ENCODE results near the gene FADD. TPM values are rescaled to one million over a fixed set of nuclear protein-coding genes. Genes with fewer than 3 reads are reported as not detected.

FADD gene
- total RNA-seq, 1 donor = 53.2 TPM

DNA sequence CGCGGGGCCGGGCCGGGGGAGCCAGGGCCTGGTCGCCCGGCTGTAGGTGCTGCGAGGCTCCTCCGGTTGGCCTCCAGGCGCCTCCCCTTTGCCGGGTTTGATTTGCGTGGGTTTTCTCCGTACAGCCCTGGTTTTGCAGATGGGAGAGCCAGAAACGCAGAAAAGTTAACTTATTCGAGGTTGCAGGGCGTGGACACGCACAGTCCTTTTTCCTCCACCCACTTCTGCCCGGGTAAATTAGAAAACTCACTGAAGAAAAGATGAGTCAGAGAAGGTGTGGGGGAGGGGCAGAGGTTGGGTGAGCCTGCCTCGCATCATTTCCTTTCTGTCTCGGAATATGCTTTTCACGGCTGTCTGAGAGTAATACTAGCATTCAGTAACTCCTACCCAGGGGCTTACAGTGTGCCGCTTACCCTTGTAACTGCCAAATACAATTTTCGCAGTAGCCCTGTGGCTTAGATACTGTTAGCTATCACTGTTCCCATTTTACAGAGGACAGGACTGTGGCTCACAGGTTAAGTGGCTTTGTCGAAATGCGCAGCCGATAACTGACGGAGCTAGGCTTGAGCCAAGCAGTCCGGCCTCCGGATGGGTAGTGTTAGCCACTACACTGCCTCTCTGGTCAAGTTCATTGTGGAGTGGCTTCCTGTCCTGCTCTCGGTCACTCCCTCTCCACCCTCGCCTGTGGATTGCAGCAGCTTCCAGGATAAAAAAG is 812 bp downstream of the FADD start:
- peaks cover 40% of the 10 kb centered on the region for H3K36me3 ChIP-seq (ENCODE audit: insufficient read depth, low read length)
- TF ChIP-seq, protein P1, sequence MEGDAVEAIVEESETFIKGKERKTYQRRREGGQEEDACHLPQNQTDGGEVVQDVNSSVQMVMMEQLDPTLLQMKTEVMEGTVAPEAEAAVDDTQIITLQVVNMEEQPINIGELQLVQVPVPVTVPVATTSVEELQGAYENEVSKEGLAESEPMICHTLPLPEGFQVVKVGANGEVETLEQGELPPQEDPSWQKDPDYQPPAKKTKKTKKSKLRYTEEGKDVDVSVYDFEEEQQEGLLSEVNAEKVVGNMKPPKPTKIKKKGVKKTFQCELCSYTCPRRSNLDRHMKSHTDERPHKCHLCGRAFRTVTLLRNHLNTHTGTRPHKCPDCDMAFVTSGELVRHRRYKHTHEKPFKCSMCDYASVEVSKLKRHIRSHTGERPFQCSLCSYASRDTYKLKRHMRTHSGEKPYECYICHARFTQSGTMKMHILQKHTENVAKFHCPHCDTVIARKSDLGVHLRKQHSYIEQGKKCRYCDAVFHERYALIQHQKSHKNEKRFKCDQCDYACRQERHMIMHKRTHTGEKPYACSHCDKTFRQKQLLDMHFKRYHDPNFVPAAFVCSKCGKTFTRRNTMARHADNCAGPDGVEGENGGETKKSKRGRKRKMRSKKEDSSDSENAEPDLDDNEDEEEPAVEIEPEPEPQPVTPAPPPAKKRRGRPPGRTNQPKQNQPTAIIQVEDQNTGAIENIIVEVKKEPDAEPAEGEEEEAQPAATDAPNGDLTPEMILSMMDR (IDR thresholded peaks at IDR 0.05; ENCODE audit: extremely low read depth, low read depth, low read length) = no peak
- H3K27ac ChIP-seq (ENCODE audit: low read depth, low read length) = peak overlapping the region; percentile 94
- peaks cover 52% of the 10 kb centered on the region for H3K79me2 ChIP-seq (ENCODE audit: insufficient read depth, low read length)
- DNase-seq (ENCODE audit: insufficient read length, low spot score, missing footprints) = peak; percentile 97
- no peaks in the 10 kb centered on the region for H3K27me3 ChIP-seq (ENCODE audit: insufficient read depth, low read length)
- H4K20me1 ChIP-seq (ENCODE audit: insufficient read depth, low read length) = peaks cover 42% of the 10 kb centered on the region
- H3K4me3 ChIP-seq (ENCODE audit: insufficient read depth, low read length) = peak overlapping the region; percentile 76
- peak overlapping the region; percentile 56 for H2AFZ ChIP-seq (ENCODE audit: low read length)
- H3K4me1 ChIP-seq (ENCODE audit: insufficient read depth, low read length) = peaks cover 22% of the 10 kb centered on the region
- H3K4me2 ChIP-seq (ENCODE audit: insufficient read depth, low read length) = peak overlapping the region; percentile 93
- no peaks in the 10 kb centered on the region for H3K9me3 ChIP-seq (ENCODE audit: low read depth, low read length)

DNA sequence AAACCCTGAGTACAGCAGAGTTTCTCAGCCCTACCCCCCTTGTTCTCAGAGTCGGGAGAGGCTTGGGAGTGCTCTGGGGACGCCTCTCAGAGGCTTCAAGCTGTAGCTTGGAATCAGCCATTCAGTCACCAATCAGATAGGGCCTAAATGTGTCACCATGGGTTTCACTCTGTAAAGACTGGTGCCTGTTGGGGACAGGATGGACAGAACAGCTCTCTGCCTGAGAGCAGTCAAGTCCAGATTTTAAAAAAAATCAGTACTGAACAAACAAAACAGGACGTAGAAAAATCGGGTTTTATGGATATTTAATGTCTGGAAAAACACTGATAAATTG is 1.3 kb downstream of the FADD start:
- peaks cover 45% of the 10 kb centered on the region for H3K36me3 ChIP-seq (ENCODE audit: insufficient read depth, low read length)
- peak overlapping the region; percentile 93 for H3K4me2 ChIP-seq (ENCODE audit: insufficient read depth, low read length)
- no peaks in the 10 kb centered on the region for H3K9me3 ChIP-seq (ENCODE audit: low read depth, low read length)
- peak overlapping the region; percentile 56 for H2AFZ ChIP-seq (ENCODE audit: low read length)
- H3K27ac ChIP-seq (ENCODE audit: low read depth, low read length) = peak overlapping the region; percentile 94
- H3K27me3 ChIP-seq (ENCODE audit: insufficient read depth, low read length) = no peaks in the 10 kb centered on the region
- H3K4me1 ChIP-seq (ENCODE audit: insufficient read depth, low read length) = peaks cover 24% of the 10 kb centered on the region
- H3K79me2 ChIP-seq (ENCODE audit: insufficient read depth, low read length) = peaks cover 57% of the 10 kb centered on the region
- peak; percentile 86 for DNase-seq (ENCODE audit: insufficient read length, low spot score, missing footprints)
- TF ChIP-seq, protein P1 (IDR thresholded peaks at IDR 0.05; ENCODE audit: extremely low read depth, low read depth, low read length) = no peak
- peaks cover 47% of the 10 kb centered on the region for H4K20me1 ChIP-seq (ENCODE audit: insufficient read depth, low read length)
- H3K4me3 ChIP-seq (ENCODE audit: insufficient read depth, low read length) = peak overlapping the region; percentile 76

DNA sequence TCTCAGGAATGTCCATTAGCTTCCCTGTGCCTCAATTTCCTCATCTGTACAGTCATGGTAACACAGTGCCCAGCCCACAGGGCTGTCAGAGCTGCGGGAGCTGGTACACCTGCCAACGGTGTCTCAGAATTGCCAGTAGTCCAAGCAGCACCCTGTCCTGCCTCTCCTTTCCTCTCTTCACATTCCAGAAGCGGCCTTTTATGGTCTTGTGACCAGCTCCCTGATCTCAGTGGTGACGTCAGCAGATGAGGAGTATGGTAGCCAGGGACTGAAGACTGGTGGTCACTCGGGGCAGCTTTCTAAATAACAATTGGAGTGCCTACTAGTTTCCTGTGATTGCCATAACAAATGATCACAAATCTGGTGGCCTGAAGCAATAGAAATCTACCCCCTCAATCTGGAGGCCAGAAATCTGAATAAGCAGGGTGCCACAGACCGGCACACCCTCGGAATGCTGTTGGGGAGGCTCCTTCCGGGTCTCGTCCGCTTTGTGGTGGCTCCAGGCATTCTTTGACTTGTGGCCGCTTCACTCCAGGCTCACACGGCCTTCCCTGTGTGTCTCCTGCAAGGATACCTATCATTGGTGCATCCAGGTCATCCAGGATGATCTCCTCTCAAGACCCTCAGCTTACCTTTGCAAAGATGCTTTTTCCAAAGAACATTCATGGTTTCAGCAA is 2.1 kb downstream of the FADD start:
- Histone ChIP-seq H3K27ac (ENCODE audit: low read depth, low read length) (peak overlapping the region; percentile 94), H3K9me3 (ENCODE audit: low read depth, low read length) (no peaks in the 10 kb centered on the region), H3K27me3 (ENCODE audit: insufficient read depth, low read length) (no peaks in the 10 kb centered on the region), H3K36me3 (ENCODE audit: insufficient read depth, low read length) (peaks cover 46% of the 10 kb centered on the region), H3K4me1 (ENCODE audit: insufficient read depth, low read length) (peaks cover 30% of the 10 kb centered on the region), H3K4me2 (ENCODE audit: insufficient read depth, low read length) (peak overlapping the region; percentile 93), H3K4me3 (ENCODE audit: insufficient read depth, low read length) (peak overlapping the region; percentile 76), H3K79me2 (ENCODE audit: insufficient read depth, low read length) (peaks cover 57% of the 10 kb centered on the region), H2AFZ (ENCODE audit: low read length) (no peak overlapping the region), H4K20me1 (ENCODE audit: insufficient read depth, low read length) (peaks cover 48% of the 10 kb centered on the region)
- TF ChIP-seq, protein P1 (IDR thresholded peaks at IDR 0.05; ENCODE audit: extremely low read depth, low read depth, low read length) = no peak
- DNase-seq (ENCODE audit: insufficient read length, low spot score, missing footprints) = peak; percentile 13

DNA sequence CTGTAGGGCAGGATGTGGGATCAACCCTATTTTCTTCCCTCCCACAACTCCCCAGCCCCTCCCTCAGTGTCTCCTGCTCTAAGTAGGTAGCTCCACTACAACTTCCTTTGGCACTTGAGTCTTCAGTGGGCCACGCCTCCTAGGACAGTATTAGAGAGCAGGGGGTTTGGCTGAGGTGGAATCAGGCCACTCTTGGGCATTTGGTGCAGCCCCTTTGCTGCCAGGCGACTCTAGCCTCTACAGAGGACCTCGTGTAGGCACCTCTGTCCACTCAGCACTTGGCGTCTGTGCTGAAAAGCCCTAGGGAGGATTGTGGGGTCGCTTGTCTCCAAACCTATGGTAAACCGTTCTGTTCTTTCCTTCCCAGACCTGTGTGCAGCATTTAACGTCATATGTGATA is 2.7 kb downstream of the FADD start:
- TF ChIP-seq, protein P1 (IDR thresholded peaks at IDR 0.05; ENCODE audit: extremely low read depth, low read depth, low read length) = no peak
- Histone ChIP-seq H3K4me1 (ENCODE audit: insufficient read depth, low read length) (peaks cover 35% of the 10 kb centered on the region), H3K36me3 (ENCODE audit: insufficient read depth, low read length) (peaks cover 46% of the 10 kb centered on the region), H3K79me2 (ENCODE audit: insufficient read depth, low read length) (peaks cover 57% of the 10 kb centered on the region), H4K20me1 (ENCODE audit: insufficient read depth, low read length) (peaks cover 48% of the 10 kb centered on the region), H3K4me2 (ENCODE audit: insufficient read depth, low read length) (no peak overlapping the region), H3K27me3 (ENCODE audit: insufficient read depth, low read length) (no peaks in the 10 kb centered on the region), H3K9me3 (ENCODE audit: low read depth, low read length) (no peaks in the 10 kb centered on the region), H2AFZ (ENCODE audit: low read length) (no peak overlapping the region), H3K4me3 (ENCODE audit: insufficient read depth, low read length) (no peak overlapping the region), H3K27ac (ENCODE audit: low read depth, low read length) (peak overlapping the region; percentile 94)
- no peak for DNase-seq (ENCODE audit: insufficient read length, low spot score, missing footprints)

All from osteoblast (primary cell).